Measurements from ENCODE around the gene KRTAP12-2.
A peak's percentile ranks its signal among the peaks of the same experiment; 100 is the strongest.

Gene KRTAP12-2, protein sequence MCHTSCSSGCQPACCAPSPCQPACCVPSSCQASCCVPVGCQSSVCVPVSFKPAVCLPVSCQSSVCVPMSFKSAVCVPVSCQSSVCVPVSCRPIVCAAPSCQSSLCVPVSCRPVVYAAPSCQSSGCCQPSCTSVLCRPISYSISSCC

DNA sequence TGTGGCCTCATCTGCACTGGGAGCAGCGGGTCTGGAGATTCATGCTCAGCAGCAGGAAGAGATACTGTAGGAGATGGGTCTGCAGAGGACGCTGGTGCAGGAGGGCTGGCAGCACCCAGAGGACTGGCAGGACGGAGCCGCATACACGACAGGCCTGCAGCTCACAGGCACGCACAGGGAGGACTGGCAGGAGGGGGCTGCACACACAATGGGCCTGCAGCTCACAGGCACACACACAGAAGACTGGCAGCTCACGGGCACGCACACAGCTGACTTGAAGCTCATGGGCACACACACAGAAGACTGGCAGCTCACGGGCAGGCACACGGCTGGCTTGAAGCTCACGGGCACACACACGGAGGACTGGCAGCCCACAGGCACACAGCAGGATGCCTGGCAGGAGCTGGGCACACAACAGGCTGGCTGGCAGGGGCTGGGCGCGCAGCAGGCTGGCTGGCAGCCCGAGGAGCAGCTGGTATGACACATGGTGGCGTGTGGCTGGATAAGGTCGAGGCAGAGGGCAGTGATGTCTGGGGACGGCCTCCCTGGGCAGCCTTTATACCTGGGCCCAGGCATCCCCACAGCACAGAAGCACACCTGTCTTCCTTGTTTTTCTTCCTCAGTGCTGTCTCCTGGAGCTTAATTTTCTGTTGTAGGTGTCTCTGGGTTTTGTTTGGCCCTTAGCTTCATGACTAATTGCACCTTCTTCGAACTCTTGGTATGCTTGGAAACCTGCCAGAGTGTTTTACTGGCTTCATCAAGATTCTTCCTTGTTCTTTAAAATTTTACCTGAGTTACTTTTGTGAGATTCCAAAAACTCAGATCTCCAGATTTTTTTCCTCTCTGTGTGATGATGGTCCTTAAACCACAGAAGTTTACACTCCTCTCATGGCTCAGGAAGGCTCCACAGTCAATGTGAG is at the start of gene KRTAP12-2:
KRTAP12-2 (minus strand) TSS at position 527 of the 920 bp plus-strand sequence; CDS start at position 486, 41 bp downstream.
- DNase-seq: peak; percentile 15

DNA sequence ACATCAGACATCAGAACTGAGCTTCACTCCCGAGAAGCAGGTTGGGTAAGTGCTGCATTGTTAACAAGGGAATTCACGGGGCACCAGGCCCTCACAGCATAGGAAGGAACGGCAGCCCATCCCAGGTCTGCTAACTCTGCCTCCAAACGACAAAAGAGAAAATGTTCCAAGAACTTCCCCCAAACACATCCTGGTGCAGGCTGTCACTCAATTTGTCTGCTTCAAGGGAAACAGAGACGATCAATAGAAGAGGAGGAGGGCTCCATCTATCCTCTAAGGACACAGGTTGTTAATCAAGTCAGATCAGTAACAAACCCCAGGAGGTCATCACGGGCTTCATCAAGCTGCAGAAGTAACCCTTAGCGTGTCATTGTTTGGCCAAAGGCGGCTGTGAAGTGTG is 48.2 kb upstream of the KRTAP12-2 start:
- DNase-seq: no peak

DNA sequence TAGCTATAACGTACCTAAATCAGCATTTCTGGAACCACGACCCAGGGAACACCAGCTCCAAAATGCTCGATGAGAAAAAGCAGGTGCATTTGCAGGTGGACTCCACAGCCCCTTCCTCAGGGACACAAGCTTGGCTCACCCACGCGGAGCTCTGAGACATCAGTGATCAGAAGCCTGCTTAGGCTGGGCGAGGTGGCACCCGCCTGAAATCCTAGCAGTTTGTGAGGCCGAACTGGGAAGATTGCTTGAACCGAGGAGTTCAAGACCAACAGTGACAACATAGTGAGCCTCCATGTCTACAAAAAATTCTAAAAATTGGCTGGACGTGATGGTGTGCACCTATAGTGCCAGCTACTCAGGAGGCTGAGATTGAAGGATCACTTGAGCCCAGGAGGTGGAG is 47.1 kb upstream of the KRTAP12-2 start:
- DNase-seq: no peak

DNA sequence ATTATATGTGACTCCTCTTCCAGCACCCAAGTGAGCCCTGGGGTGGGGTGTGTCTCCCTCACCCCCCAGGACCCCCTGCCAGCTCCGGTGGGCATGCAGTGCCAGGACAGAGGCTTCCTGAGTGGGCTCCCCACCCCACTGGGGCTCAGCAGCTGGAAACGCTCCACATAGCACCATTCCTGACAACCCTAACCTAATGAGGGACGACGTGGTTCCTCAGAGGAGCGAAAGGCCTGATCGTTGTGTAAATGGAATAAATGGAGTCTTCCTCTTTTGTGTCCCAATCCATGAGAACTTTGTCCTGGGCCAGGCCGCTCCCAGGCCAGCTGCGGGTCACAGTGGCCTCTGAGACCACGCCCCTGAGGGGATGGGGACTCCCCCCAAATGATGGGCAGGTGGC is 46.4 kb upstream of the KRTAP12-2 start:
- no peak for DNase-seq

DNA sequence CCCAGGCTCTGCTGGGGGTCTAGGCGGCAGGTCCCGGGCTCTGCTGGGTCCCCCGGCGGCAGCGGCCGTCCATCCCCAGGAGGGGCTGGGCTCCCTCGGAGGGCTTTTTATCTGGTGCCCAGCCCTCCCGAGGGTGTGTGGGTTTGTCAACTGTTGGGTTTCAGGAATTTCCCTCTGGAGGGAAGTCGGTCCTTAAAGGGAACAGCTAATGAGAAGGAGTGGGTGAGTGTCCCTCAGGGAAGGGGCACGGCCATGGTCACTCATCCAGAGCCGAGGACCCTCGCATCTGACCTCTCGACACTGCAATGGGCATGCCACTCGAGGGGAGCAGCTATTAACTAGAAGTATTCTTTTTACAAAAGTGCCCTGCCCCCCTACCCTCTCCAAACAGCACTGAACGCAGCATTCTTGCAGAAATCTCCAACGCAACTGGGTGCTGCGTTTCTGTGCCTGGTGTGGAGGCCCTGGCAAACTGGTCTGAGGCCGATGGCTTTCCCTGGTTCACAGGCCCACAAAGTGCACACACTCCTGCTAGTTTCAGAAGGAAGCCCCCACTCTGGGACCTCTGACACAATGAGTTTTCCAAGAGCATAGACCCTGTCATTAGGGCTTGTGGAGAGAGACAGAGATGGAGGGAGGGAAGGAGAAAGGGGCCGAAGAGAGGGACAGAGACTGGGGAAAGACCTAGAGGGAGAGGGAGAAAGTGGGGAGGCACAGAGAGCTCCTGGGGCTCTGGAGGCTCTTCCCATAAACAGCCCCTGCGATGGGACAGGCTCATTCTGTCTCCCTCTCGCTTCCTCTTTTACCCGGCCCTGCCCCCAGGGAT is 45.7 kb upstream of the KRTAP12-2 start:
- no peak for DNase-seq

DNA sequence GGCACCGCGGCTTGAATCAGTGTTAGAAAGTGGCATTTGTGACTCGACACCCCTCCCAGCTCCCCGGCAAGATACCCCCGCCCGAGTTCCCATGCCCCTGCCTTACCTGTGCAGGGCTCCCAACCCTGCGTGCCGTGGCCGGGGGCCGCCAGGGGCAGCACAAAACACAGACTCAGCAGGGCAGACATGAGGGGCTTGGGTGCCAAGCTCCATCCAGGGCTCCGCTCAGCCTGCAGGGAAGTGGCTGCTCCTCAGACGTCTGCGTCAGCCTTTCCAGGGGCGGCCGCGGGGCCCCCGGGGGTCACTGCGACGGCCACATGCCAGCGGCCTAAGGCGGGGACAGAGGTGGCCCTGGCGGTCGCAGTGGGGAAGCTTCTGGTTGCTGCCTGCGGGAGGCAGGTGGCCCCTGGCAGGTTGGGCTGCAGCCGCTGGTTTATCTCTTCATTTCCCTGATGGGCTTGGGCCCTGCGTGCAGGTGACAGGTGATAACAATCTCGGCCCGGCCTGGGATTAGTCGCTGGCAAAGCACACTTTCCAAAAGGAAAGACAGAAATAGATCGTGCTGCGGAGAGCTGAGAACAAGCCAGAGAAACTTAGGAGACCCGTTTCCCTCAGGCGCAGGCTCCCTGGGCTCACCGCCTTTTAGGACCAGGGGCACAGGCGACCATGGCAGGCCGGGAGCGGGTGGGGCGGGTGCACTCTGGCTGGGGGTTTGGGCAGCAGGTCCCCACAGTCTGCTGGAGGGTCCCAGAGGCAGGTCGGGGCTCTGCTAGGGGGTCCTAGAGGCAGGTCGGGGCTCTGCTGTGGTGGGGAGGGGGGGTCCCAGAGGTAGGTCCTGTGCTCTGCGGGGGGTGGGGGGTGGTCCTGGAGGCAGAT is 44.8 kb upstream of the KRTAP12-2 start, which contains the start of gene TSPEAR:
TSPEAR (minus strand) TSS at position 246 of the 876 bp plus-strand sequence; CDS start at position 188, 58 bp downstream.
- peak; percentile 55 for DNase-seq

DNA sequence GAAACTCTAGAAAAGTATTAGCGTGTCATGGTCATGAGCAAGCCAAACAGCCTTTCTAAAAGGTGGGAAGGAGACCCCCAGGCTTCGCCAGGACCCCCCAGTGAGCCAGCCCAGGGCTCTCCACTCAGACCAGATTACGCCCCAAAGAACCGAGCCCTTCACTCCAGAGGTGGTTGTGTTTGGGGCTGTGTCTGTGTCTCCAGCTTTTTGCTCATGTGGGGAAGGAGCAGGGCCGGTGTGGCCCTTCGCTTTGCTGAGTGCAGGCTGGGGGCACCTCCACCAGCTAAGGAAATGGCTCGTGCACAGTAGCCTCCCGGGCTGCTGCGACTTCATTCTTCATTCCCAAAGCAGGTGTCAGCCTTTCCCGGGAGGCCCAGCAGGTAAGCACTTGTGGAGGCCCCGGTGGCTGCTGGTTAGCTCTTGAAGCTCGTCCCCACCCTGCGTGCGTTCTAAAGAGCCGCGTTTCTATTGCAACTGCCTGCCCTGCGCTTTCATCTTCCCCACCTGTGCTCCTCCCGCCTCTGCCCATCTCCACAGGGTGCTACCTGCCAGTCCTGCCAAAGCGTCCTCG is 44.1 kb upstream of the KRTAP12-2 start:
- DNase-seq: peak; percentile 82

DNA sequence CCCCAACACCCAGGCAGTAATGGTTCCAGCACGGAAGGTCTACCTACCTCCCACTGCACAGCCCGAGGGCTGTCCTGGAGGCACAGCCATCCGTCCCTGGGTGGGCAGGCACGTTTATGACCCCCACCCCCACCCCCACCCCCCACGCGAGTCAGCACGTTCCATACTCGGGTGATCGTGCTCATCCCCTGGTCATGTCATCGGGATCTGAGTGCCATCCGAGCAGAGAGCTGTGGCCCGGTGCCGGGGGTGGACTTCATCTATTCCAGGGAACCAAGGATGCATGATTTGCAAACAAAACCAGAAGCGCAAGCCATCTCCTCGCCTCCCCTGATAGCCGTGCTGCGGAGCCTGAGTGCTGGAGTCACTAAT is 43.6 kb upstream of the KRTAP12-2 start:
- DNase-seq: peak; percentile 20

DNA sequence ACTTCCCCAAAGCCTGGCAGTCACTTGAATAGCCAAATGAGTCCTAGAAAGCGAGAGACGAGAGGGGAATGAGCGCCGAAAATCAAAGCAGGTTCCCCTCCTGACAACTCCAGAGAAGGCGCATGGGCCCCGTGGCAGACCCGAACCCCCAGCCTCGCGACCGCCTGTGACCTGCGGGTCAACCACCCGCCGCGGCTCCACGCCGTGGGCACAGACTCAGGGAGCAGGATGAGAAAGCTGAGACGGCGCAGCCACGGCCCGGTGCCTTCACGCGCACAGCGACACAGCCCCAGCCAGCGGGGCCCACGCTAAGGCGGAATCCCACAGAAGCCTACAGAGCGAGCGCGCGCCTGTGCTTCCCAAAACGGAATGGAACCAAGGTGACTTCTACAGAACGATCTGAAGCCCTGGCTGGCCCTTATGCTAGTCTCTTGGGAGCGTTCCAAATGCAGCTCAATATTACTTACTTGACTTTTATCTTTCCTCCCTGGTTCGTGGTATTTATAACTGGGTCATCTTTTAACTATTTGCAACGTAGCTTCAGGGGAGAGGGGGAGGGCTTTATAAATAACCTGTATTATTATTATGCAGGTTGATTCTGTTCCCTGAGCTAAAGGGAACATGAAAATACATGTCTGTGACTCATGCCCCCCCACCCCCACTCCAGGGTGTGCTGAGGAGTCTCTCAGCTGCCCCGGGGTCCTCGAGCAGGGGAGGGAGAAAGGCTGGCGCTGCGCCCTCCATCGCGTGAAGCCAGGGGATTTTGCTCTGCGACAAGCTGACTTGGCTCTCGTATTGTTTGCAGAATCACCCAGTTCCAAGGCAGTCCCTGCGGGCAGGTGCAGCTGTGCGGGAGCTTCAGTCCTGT is 42.9 kb upstream of the KRTAP12-2 start:
- peak; percentile 90 for DNase-seq

DNA sequence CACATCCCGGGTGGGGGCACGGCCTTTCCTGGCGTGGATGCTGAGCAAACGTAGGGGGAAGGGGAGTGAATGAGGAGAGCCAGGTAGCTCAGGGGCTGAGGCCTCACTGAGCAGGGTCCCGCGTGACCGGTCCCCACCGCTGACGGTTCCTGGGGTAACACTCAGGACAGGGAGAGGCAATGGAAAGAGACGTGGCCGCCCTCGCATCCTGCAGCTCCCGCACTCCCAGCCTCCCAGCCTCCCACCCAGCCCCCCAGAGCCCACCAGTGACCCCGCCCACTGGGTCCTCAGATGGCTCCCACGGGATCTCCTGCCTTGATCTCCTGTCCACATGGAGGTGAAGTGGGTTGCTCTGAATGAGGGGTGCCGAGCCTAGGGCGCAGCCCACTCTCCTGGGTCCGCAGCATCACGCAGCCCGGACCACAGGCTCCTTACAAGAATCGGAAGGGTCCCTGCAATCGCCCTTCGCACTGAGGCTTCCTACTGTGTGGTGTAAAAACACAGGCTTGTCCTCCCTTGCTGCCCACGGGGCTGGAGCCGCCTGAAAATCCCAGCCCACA is 42.2 kb upstream of the KRTAP12-2 start:
- DNase-seq: no peak

DNA sequence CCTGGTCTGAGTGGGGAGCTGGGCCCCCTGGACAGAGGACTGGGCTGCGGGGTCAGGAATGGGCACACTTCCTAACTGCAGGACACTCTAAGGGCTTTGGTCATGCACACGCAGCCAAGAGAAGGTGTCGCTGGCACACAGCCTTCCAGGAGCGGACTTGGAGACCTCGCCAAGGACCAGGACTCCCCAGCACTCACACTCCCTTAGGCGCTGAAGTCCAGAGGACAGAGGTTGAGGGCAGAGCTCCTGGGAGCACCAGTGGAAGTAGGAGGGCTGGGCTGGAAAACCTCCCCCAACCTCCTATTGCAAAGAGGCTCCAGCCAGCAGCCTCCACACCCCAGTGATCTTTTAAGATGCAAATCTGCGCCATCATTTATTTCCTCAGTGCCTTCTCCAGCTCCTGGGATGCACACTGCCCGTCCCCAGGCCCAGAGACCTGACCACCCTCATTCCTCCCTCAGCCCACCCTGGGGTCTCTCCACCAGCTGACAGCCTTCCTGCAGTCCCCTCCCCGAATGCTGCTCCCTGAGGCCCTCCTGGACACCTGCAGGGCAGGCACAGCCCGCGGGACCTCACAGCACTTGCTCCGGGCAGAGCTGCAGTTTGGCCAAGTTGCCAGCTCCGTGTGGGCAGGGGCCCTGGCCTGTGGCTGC is 41.6 kb upstream of the KRTAP12-2 start:
- DNase-seq: no peak

DNA sequence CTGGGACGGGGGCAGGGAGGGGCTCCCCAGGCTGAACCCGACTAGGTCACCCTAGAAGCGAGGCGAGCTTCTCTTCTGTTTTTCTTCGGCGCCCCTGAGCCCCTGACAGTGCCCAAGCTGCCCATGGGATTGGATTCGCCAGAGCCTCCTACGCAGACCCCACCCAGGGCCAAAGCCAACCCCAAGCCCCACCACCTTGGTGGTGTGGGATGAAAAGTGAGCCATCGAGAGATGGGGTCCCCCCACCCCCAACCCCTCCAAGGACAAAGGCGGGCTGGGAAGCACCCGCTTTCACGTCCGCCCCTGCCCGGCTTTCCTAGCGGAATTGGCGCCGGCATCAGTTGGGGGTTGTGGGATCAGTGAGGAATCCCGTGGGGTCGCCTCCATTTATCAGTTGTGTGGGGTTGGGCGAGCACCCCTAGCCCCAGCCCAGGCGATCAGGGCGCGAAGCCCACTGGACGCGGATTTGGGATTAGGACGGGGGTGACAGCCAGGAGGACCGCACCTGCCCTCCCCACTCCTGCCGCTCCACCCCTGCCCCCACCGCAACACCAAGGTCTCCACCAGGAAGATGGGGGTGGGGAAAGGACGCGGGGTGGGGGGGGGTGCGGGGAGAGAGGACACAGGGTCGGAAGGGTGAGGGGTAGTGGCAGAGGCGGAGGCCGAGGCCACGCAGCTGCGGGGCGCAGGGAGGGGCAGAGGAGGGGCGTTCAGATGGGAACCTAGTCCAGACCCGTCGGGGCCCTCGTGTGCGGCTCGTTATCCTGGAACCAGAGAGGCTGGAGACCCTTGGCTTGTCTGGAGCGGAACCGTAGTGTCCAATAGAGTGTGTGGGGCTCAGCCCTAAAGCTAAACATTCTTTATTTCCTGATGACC is 40.2 kb upstream of the KRTAP12-2 start:
- no peak for DNase-seq

DNA sequence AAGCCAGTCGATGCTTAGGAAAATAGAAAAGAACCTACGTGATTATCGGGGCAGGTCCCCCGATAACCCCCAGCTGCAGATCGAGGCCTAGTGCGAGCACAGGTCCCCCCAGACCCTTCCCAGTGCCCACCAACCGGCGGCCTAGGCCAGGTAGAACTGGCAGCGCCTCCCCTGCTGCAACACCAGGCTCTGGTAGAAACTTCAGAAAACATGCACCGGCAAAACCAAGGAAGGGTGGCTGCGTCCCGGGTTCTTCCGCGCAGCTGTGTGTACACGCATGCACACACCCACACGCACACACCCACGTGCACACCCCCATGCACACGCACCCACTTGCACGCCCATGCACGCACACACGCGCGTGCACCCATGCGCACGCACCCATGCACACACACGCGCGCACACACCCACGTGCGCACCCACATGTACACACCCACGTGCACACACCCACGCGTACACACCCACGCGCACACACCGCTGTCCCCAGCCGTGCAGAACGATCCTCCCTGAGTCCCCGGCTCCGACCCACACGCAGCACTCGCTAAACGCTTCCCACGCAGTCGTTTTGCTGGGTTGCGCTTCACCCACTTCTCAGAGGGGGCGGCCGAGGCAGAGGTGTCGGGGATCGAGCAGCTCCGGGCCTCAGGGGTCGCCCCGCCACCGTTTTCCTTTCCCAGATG is 39.4 kb upstream of the KRTAP12-2 start:
- DNase-seq: no peak

DNA sequence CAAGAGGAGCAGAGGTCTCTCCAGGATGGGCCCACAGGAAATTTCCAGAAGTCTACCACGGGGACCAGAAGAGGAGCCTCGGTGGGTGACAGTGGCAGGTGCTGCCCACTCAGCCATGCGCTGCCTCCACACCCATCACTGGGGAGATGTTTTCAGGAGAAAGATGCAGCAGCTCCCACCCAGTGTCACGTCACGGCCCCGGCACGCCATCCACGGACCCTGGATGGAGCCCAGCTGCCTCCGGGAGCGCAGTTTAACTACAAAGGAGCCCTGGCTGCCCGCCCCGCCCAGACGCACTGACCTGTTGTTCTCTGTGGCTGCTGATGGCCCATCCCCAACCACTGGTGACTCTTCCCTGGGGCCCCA is 37.9 kb upstream of the KRTAP12-2 start:
- DNase-seq: no peak

DNA sequence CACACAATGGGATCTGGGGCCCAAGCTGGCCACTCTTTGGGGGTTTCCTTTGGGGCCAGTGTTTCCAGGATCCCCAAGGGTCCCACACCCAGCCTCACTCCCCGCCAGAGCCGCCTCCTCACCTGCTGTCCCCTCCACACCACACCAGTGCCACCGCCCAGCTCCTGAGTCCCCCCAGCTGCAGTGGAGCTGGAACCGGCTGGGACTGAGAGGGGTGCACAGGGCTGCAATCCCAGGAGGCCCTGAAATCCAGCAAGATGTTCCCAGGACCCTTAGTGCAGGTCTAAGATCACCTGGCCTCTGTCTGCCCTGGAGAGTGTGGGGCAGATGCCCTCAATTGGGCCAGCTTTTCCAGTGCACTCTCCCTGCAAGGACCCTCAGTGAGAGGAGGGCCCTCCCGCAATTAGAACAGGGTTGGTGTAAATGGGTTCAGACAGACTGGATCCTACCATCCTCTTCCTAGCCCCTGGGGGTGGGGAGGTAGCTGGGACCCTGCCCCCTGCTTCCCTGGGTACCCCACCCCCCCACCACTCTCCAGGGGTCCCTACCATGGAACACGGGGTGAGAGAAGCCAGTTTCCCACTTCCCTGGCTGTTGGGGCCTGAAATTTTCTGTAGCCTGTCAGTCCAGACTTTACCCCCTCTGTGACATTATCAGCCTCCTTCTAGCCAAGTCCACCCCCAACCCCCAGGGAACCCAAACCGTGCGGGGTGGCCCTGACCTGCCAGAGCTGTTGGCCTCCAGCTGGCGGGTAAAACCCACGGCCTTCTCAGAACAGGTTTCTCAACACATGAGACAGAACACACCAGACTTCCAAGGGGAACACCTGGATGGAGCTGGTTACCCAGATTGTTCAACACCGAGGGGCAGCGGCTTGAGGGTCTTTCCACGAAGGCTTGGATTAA is 37.3 kb upstream of the KRTAP12-2 start:
- no peak for DNase-seq

DNA sequence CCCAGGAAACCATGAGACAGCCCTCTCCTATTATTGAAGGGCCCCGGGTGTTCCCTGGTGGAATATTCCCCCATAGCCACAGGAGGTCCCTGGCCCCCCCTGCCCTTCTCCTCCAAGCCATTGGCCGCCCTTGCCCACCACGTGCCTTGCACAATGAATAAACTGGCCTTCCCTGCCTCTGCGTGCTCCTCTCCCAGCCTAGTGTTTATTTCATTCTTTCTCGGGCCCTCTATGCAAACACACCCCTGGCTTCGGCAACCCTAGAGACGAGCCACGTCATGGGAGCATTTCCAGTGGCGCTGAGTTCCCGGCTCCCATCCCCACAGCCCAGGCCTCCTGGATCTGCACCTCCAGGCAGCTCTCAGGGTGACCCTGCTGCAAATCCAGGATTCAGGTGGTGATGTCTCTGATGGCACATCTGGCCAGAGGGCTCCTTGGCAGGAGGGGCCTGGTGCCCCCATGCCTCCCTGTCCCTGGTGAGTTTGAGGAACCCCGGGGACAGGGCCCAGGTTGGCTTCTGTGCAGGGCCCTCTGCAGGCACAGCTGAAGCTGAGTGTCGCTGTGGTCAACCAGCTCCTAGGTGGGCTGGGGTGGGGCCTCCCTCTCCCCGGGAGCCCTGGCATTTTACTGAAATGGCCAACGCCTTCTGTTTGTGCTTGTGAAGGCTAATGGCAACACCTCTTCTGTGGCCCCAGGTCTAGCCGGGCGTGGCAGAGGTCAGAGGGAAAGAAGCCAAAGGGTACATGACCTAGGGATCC is 36.4 kb upstream of the KRTAP12-2 start:
- DNase-seq: no peak
